HG02678 (cell line): Measurements from ENCODE around the gene HFM1.
"Not testable (repeated sequence)": the region's sequence is repeated elsewhere in the genome, so short reads cannot be mapped to it uniquely, and the experiment has no call there.

Experiments
- ATAC-seq: cut with Tn5 transposase; IDR thresholded peaks from one replicate; pipeline ENCODE4 v1.9.1; 2021; ENCODE audit warnings: mild to moderate bottlenecking, moderate library complexity; ENCODE audit not compliant: unreplicated experiment

The HFM1 gene

GRCh38 chr1:91404151-91405012, at the start of gene HFM1:
HFM1 (minus strand) TSS chr1:91404837; CDS start chr1:91401082, 3,755 bp downstream.
- peak; percentile 94 for ATAC-seq

GRCh38 chr1:91454136-91454535, 49.5 kb upstream of the HFM1 start:
- ATAC-seq = no peak

- ATAC-seq = no peak
Observed at GRCh38 chr1:91450260-91450659, 45.6 kb upstream of the HFM1 start.

- ATAC-seq = not testable (repeated sequence)
Observed at GRCh38 chr1:91447782-91448181, 43.1 kb upstream of the HFM1 start.

GRCh38 chr1:91441980-91442379, 37.3 kb upstream of the HFM1 start:
- ATAC-seq = not testable (repeated sequence)

GRCh38 chr1:91440847-91441246, 36.2 kb upstream of the HFM1 start:
- ATAC-seq = no peak

- ATAC-seq = no peak
Observed at GRCh38 chr1:91439016-91439415, 34.4 kb upstream of the HFM1 start.

- no peak for ATAC-seq
Observed at GRCh38 chr1:91428182-91428798, 23.7 kb upstream of the HFM1 start.

- no peak for ATAC-seq
Observed at GRCh38 chr1:91427741-91428140, 23.1 kb upstream of the HFM1 start.

GRCh38 chr1:91422523-91422922, 17.9 kb upstream of the HFM1 start:
- not testable (repeated sequence) for ATAC-seq

GRCh38 chr1:91412371-91412770, 7.7 kb upstream of the HFM1 start:
- no peak for ATAC-seq

GRCh38 chr1:91406773-91407389, 2.2 kb upstream of the HFM1 start:
- ATAC-seq = no peak

GRCh38 chr1:91402023-91402422, 2.6 kb downstream of the HFM1 start:
- ATAC-seq = no peak

- no peak for ATAC-seq
Observed at GRCh38 chr1:91400133-91400725, 4.4 kb downstream of the HFM1 start.

GRCh38 chr1:91398291-91398690, 6.3 kb downstream of the HFM1 start:
- no peak for ATAC-seq

GRCh38 chr1:91397605-91398004, 7.0 kb downstream of the HFM1 start:
- ATAC-seq = no peak

GRCh38 chr1:91393042-91393441, 11.6 kb downstream of the HFM1 start:
- no peak for ATAC-seq

- ATAC-seq = no peak
Observed at GRCh38 chr1:91386109-91386508, 18.5 kb downstream of the HFM1 start.

GRCh38 chr1:91383456-91383855, 21.2 kb downstream of the HFM1 start:
- no peak for ATAC-seq

GRCh38 chr1:91381844-91382243, 22.8 kb downstream of the HFM1 start:
- ATAC-seq = no peak

GRCh38 chr1:91374086-91374485, 30.6 kb downstream of the HFM1 start:
- no peak for ATAC-seq
